Left hindlimb (tissue), 1 donor: ENCODE data around the gene DGKG.

Experiments used
- DNase-seq: peaks from one replicate; pipeline ENCODE4 v3.0.0-alpha.2; 2018

DGKG gene

DNA sequence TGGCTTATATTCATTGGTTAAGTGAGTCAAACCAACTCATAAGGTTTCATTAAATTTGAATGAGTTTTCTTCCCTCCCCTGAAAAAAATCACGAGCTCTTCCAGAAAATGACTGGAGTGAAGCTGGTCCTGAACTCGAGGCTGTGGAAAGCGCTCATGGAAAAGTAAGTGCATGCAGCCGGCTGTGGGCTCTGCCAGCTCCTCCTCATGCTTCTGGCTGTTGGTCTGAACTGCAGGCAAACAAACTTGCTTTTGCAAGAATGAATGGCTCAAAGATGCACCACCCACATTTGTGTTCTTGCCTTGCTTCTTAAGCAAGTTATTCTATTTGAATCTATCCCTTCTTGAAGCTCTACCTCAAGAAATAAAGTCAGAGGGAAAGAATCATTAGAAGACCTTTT lies 259.3 kb downstream of the DGKG start:
- no peak for DNase-seq

DNA sequence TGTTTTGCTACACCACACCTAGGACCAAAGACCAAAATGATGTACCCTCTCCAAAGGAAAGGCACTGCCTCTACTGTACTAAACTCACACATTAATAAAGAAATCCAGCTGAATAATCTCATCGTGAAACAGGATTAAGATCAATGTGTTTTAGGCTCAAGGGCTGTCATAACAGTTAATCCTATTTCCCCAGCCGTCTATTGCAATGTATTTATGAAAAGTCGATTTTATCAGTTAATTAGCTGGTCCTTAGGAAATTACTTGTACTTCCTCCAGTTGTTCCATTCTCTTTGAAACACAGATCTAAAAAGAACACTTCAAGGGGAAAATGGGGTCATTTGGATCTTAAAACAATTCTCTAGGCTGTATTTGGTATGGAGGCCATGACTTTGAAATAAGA lies 261.6 kb downstream of the DGKG start:
- no peak for DNase-seq

DNA sequence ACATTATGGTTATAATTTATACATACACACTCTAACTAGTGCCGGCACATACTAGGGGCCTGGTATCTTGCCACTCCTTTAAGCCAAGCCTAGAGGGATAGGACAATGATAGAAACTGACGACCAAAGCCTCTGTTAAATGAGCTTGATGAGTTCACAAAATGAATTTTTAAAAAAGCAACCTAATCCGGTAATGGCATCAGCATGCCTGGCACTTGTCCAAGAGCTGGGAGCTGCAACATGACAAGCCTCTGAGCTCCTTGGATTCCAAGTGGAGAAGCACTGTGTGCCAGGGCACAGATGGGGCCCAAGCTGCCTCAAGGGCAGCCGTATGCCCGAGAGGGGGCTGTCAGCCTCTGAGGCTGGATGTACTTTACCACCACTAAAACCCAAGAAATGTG lies 262.9 kb downstream of the DGKG start:
- peak; percentile 52 for DNase-seq

DNA sequence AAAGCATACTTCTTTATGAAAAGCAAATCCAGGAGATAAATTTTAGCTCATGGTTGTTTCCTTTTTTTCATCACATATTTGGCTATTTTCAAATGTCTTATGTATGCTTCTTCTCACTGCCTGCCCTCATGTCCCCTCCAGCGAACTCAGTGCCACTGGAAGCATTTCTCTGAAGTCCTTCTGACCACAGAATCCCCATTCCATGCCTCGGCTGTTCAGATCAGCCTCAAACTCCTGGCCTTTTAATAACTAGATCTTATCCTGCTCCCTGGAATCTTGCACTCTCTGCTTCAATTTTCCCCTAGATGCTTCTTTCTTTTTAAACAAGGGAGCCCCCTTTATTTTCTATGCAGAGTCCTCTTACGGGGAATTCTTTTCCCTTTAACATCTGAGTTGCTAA lies 263.3 kb downstream of the DGKG start:
- no peak for DNase-seq

DNA sequence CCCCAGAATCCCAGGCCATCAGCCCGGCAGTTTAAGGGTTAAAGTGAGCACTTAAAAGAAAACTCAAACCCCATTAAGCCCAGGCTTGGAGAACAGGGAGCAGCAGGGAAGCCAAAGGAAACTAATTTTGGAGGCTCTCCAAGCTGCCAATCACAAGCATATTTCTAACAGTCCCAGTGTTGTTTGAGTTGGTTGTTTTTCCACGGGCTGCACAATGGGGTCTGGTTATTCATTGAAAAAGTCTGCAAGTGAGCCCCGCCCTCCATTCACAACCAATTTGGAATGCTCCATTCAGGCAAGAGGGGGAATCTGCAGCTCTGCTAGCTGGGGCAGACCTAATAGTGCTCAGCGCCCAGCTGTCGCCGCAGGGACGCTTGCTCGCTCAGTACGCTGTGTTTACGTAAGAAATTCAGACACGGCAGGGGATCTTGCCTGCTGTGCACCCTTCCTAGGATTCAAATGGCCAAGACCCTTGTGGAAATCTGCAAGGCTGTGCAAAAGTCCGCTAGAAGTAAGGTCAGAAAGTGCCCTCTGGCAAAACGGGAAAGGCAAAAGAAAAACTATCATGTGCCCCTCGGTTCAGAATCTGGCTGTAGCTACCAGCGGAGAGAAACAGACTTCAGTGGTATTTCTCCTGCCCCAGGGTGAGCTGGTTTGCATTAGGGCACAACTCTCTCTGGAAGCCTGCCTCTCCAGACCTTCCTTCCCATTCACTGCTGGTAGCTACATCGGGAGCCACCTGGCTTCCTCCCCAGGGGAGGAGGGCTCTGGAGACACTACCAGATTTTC lies 264.2 kb downstream of the DGKG start:
- DNase-seq, result peak; percentile 88

DNA sequence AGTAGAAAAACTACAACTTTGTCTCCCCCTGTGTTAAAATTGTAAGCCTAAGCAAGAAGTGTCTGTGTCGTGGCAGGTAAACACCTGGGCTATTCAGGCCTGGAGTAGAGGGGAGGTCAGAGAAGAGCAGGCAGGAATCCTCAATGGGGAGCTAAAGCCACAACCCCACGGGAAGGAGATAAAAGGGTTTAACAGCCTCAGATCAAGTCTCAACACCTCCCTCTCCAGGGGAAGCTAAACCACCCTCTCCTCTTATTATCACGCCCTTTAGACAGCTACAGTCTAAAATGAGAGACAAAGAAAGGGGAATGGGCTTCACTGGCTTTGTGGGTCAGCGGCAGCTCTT lies 264.7 kb downstream of the DGKG start:
- DNase-seq, result no peak
